GM08714 (cell line): Measurements from ENCODE around the gene PARD6A.

Source experiments
- H3K4me3 ChIP-seq: fragments of 200-500 bp; sonication (Bioruptor generic); 2 replicates; pipeline ENCODE4 v1.5.1; 2014; ENCODE audit warnings: mild to moderate bottlenecking, low read length, inconsistent platforms
- ZNF274 ChIP-seq: IDR thresholded peaks from 2 replicates; pipeline ENCODE4 v1.6.1; 2012; ENCODE audit warnings: mild to moderate bottlenecking, low read depth, low read length

Gene PARD6A

GRCh38 chr16:67667817-67668494 is 7.2 kb downstream of the PARD6A start:
- no peak overlapping the region; the same call in 1 of the 2 replicates for H3K4me3 ChIP-seq
- TF ChIP-seq ZNF274: no peak

- TF ChIP-seq ZNF274: no peak
- no peak overlapping the region for H3K4me3 ChIP-seq
Measured at GRCh38 chr16:67668495-67669157, 7.9 kb downstream of the PARD6A start.

- no peak for TF ChIP-seq ZNF274
Measured at GRCh38 chr16:67669499-67670101, 8.8 kb downstream of the PARD6A start.

GRCh38 chr16:67672306-67672705 is 11.5 kb downstream of the PARD6A start:
- H3K4me3 ChIP-seq: no peak overlapping the region
- no peak for TF ChIP-seq ZNF274

More at GRCh38 chr16:67669499-67670101, 8.8 kb downstream of the PARD6A start:
- H3K4me3 ChIP-seq: no peak overlapping the region

- TF ChIP-seq ZNF274: no peak
- no peak overlapping the region for H3K4me3 ChIP-seq
Measured at GRCh38 chr16:67672739-67673662, 12.2 kb downstream of the PARD6A start.

GRCh38 chr16:67673712-67674580 is 13.2 kb downstream of the PARD6A start:
- TF ChIP-seq ZNF274: no peak
- no peak overlapping the region for H3K4me3 ChIP-seq

GRCh38 chr16:67674851-67675578 is 14.3 kb downstream of the PARD6A start:
- TF ChIP-seq ZNF274: no peak
- H3K4me3 ChIP-seq: no peak overlapping the region

- no peak overlapping the region for H3K4me3 ChIP-seq
- TF ChIP-seq ZNF274: no peak
Measured at GRCh38 chr16:67675579-67675935, 14.8 kb downstream of the PARD6A start.

- no peak for TF ChIP-seq ZNF274
- no peak overlapping the region for H3K4me3 ChIP-seq
Measured at GRCh38 chr16:67675999-67676398, 15.2 kb downstream of the PARD6A start.

GRCh38 chr16:67676516-67676915 is 15.8 kb downstream of the PARD6A start:
- H3K4me3 ChIP-seq: no peak overlapping the region
- no peak for TF ChIP-seq ZNF274

GRCh38 chr16:67676939-67677338 is 16.2 kb downstream of the PARD6A start:
- TF ChIP-seq ZNF274: no peak
- no peak overlapping the region for H3K4me3 ChIP-seq

- H3K4me3 ChIP-seq: no peak overlapping the region
- no peak for TF ChIP-seq ZNF274
Measured at GRCh38 chr16:67677712-67678111, 17.0 kb downstream of the PARD6A start.
